NCI-H1436 treated with DMSO at 0.1 percent for 48 hours (cell line): ENCODE measurements around the gene CBY1.

Source experiments
- DNase-seq: peaks from one replicate; lab custom pipeline; 2025; lab: John Stamatoyannopoulos, UW

The CBY1 gene

DNA sequence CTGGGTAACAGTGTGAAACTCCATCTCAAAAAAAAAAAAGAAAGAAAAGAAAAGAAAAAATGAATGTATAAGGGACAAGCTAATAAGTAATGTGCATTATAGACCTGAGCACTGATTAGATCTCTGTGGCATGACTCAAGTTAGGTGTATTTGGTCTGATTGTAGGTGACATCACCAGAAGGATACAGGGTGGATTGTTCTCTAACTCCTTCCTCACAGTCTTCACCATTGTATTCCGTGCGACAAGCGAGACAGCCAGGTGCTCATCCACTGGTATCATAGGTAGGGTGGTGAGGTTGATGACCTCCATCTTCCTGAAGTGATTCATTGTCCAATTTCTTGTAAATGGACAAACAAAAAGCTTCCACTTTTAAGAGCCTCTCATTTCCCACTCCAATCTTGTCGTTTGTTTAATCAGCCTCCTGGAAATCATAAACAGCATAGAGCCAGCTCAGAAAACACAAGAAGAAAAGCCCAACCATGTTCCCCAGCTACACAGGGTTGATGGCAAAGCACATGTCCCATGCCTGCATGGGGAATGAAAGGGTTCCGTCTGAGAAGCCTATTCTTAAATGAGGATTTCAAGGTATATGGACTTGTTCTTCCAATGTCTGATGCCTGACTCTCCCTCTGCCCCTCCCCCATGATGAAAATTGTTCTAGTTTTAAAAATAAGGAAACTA lies 6.5 kb upstream of the CBY1 start:
- no peak for DNase-seq

DNA sequence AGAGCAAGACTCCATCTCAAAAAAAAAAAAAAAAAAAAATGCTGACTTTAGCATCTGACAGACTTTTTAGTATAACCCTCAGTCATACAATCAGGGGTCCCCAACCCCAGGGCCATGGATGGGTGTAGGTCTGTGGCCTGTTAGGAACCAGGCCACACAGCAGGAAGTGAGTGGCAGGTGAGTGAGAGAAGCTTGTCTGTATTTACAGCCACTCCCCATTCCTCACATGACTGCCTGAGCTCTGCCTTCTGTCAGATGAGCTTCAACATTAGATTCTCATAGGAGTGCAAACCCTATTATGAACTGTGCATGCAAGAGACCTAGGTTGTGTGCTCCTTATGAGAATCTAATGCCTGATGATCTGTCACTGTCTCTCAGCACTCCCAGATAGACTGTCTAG lies 3.6 kb upstream of the CBY1 start:
- no peak for DNase-seq

DNA sequence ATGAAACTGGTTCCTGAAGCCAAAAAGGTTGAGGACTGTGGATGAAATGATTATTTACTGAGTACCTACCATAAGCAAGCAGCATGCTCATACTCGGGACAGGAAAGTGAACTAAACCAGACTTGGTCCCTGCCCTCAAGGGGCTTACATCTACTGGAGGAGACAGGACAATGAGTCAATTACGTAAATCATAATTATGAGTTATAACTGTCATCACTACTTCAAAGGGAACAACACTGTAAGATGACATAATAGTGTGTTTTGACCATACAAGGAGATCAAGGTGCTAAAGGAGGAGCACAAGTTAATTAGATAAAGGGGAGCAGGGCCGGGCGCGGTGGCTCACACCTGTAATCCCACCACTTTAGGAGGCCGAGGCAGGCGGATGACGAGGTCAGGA lies 2.7 kb upstream of the CBY1 start:
- no peak for DNase-seq

- DNase-seq = no peak
These were observed 751 bp upstream of the CBY1 start for GRCh38 chr22:38655519-38656255.

- DNase-seq = no peak
These were observed 839 bp downstream of the CBY1 start for GRCh38 chr22:38657045-38657909.

DNA sequence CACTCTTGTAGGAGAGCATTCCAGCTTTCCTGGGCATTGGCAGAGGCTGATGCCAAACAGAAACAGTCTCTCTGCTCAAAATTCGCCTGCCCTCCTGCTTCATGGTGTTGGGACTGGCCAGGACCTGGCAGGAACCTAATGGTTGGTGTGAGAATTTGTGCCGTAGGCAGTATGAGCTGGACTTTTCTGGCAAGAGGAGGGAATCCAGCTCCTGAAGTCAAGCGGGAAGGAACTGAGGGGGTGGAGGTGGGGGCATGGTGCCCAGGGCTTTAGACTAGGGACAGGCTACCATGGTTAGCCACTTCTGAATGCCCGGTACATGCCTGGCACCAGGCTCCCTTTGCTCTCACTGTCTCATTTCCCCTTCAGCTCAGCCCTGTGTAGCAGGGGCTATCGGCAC lies 18.4 kb downstream of the CBY1 start:
- no peak for DNase-seq

GRCh38 chr22:38675833-38676232 lies 19.4 kb downstream of the CBY1 start:
- no peak for DNase-seq

- peak; percentile 17 for DNase-seq
These were observed 25.3 kb downstream of the CBY1 start, which contains the start of gene TOMM22 for GRCh38 chr22:38681582-38682335. TOMM22 (plus strand) TSS chr22:38681957; CDS start chr22:38681979, 22 bp downstream.

GRCh38 chr22:38684895-38685294 lies 28.5 kb downstream of the CBY1 start:
- no peak for DNase-seq

DNA sequence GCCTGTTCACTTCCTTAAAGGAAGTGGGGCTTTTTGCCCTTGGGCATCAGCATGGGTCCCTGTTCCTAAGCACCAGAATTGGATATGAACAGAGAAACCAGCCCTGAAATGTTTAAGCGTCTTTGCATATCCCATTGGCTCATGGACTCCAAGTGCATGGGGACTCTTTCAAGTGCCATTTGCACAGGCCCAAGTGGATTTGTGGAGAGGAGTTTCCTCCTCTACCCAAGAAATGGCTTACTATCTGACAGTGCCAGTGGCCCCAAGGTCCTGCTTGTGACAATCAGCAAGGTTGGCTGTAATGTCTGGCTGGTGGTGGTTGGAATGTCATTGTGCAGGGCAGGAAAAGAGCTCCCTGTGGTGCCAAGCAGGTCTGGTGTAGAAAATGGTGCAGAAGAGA lies 29.3 kb downstream of the CBY1 start:
- no peak for DNase-seq

- DNase-seq = no peak
These were observed 33.2 kb downstream of the CBY1 start for GRCh38 chr22:38689651-38690050.

GRCh38 chr22:38694049-38694448 lies 37.6 kb downstream of the CBY1 start:
- no peak for DNase-seq

DNA sequence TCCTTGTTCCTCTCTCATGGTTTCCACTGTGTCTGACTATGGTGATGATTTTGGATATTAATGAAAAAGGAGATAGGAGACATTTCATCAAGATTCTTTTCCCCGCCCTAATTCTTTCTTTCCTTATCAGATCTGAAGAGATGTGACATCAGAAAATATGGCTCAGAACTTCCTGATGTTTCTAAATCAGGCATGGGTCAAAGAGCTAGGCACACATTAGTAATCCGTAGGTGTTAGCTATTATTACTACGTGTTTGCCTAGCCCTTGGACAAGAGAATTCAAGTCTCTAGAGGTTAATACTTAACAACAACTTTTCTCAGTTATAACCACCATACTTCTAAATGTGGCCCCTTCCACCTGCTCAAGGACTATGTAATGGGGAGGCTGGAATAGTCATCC lies 38.5 kb downstream of the CBY1 start:
- no peak for DNase-seq

GRCh38 chr22:38696606-38697424 lies 40.4 kb downstream of the CBY1 start:
- no peak for DNase-seq

DNA sequence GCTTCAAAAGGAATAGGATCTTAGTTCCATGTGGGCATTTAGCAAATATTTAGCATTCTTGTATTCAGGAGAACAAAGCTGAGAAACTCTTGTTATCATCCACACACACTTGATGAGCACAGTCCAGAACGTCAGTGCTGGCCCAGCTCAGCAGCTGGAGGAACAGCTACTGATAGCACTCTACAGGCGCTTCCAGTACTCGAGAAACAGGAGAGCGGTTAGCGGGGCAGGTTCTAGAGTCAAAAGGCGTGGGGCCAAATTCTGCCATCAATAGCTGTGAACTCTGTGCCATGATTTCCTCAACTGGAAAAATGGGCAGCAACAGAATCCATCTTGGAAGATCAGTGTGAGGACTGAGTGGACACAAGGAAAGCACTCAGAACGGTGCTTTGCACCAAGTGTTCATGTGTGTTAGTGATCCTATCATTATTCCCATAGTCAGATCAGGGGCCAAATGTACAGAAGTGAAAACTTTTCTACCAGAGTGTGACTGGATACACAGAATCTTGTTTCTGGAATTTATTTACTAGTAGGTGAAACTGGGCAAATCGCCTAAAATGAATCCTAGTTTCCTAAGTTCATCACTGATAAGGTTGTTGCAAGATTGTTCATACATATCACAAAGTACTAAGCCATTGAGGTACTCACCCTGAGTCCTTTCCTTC lies 41.1 kb downstream of the CBY1 start:
- no peak for DNase-seq

- no peak for DNase-seq
These were observed 42.1 kb downstream of the CBY1 start for GRCh38 chr22:38698407-38699094.

DNA sequence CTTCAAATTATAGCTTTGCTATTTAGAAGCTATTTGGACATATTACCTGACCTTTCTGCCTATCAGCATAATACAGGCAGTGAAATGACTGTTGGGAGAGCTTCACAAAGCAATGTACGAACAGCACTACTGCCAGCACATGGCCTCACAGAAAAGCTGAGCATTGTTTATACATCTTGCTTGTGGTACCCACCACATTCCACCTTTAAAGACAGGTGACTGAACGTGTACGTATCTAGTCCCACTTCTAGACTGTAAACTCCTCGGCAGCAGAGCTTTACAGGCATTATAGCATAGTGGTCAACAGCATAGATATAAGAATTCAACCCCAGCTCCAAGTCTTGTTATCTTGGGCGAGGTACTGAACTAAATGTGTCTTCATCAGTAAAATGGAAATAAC lies 42.7 kb downstream of the CBY1 start:
- no peak for DNase-seq

DNA sequence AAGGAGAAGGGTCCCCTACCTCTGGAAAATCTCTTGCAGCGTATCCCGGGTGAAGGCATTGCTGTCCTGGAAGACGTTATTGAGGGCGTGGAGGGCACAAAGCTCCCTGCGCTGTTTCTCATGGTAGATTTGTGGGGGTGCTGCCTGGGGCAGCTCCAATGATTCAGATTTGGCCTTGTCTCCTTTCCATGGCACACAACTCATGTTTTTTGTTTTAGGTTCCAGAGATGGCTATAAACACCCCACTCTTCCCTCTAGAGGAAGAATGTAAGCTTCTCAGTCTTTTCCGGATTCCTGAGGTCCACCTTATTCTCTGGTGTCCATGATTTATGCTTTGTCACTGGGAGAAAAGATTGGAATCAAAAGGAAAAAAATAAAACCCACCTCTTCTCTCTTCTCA lies 43.3 kb downstream of the CBY1 start:
- no peak for DNase-seq

DNA sequence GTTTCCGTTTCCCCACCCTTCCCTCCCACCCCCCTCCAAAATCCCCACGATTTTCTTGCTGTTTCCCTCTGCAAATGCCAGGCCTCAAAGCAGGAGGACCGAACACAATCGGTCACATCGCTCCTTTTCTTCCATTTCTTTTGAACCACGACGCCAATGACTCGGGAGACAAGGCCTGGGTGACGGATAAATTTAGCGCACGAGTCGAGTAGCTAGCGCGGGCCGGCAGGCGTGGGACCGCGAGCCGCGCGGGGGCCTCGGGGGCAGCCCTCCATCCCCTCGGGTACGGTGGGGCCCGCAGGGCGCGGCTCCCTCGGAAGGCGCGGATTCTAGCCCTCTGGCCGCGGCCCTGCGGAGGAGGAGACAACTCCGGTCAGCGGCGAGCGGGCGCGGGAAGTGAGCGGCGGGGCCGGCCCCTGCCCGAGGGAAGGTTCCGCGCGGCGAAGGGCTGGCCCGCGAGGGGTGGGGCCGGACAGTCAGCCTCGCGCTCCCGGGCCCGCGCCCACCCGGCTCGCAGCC lies 43.9 kb downstream of the CBY1 start:
- DNase-seq = no peak
